Heart left ventricle (tissue), 16 donors: ENCODE data around the gene RPL18A. TPM values are rescaled to one million over a fixed set of nuclear protein-coding genes. Genes with fewer than 3 reads are reported as not detected.

Source experiments
- ATAC-seq, 4 donors: fragments of 200-7000 bp; cut with Tn5 transposase; one replicate each; pipeline ENCODE4 v1.9.1; 2020 to 2022; ENCODE audit warnings: moderate library complexity in 4 of 4, mild to moderate bottlenecking in 3 of 4, moderate number of reproducible peaks in 1 of 4
- DNase-seq, 5 donors: peaks; one replicate each; pipeline ENCODE4 v3.0.0-alpha.2; 2020
- H3K27ac ChIP-seq, 12 donors: fragments of 200-600 bp; sonication (generic) in 4 of 12; one replicate each; pipeline versions ENCODE4 v1.5.0 to v1.8.0; 2016 to 2022; ENCODE audit warnings: mild to moderate bottlenecking in 2 of 12
- H3K27me3 ChIP-seq, 9 donors: fragments of 200-600 bp; sonication (generic) in 2 of 9; one replicate each; pipeline versions ENCODE4 v1.5.1 to v1.8.0; 2016 to 2022; ENCODE audit warnings: mild to moderate bottlenecking in 3 of 9
- H3K36me3 ChIP-seq, 9 donors: fragments of 200-600 bp; sonication (generic) in 2 of 9; one replicate each; pipeline versions ENCODE4 v1.5.0 to v1.8.0; 2018 to 2022; ENCODE audit warnings: mild to moderate bottlenecking in 2 of 9
- H3K4me1 ChIP-seq, 12 donors: fragments of 200-600 bp; sonication (generic) in 4 of 12; one replicate each; pipeline versions ENCODE4 v1.5.0 to v1.8.0; 2016 to 2022; ENCODE audit warnings: mild to moderate bottlenecking in 3 of 12
- H3K4me3 ChIP-seq, 12 donors: fragments of 200-600 bp; sonication (generic) in 4 of 12; one replicate each; pipeline versions ENCODE4 v1.5.0 to v1.8.0; 2017 to 2022; ENCODE audit warnings: mild to moderate bottlenecking in 9 of 12, moderate library complexity in 4 of 12
- H3K9me3 ChIP-seq, 12 donors: fragments of 200-600 bp; sonication (generic) in 4 of 12; one replicate each; pipeline versions ENCODE4 v1.5.0 to v1.8.0; 2016 to 2022; ENCODE audit warnings: mild to moderate bottlenecking in 1 of 12
- POLR2A ChIP-seq, 2 donors: fragments of 450-650 bp; IDR thresholded peaks; one replicate each; pipeline ENCODE4 v1.6.1; 2017; ENCODE audit warnings: antibody characterized with exemption in 2 of 2, mild to moderate bottlenecking in 2 of 2, moderate library complexity in 2 of 2
- WGBS, 4 donors: extraction: QIAGEN DNeasy Blood & Tissue Kit in 2 of 4; methylation state at CpG; one replicate each; pipeline versions ENCODE4 v1.1.5 to v1.1.7; 2013 to 2018; 5-methylcytosine and 5-hydroxymethylcytosine counted together
- intact Hi-C, 10 donors: fragments of 100-400 bp; cut with DNase I; formaldehyde crosslinking; loops; one replicate each; pipeline versions ENCODE4 v1.11.1 to v1.14.2; 2022
- polyA plus RNA-seq, 2 donors: library from polyadenylated mRNA; stranded (reverse); fragments of 200-250 nt; gene quantifications; one replicate each; pipeline ENCODE4 v1.2.3, GENCODE V29; 2013
- total RNA-seq, 9 donors: library from RNA; depleted of rRNA in 2 of 9; stranded (reverse); fragments of >200 nt in 2 of 9; fragmentation: NEBNext Ultra II Directional in 3 of 9; extraction: Animal tissue kit (Norgen Biotek cat#: 25700) in 3 of 9; gene quantifications; one replicate each; pipeline versions ENCODE4 v1.1.0 to v1.2.4, GENCODE V29; 2016 to 2023
- TF ChIP-seq, protein P1 (sequence below), 12 donors: fragments of 200-600 bp; sonication (generic) in 4 of 12; IDR thresholded peaks; one replicate each; pipeline versions ENCODE4 v1.5.0 to v1.8.0; 2018 to 2022; ENCODE audit warnings: antibody characterized with exemption in 12 of 12, mild to moderate bottlenecking in 5 of 12
- donor health status: ischemic (EF 13 %, LVEDD 7.1; RV severe dilation, severe dysfunction).
- donor health status: healthy with polysubstance abuse.
- donor health status: DM: no; HTN: yes; CAD: no.
- donor health status: DM: no; HTN: no; CAD: no.
- donor health status: ischemic (EF 25% LVEDD 6.9; RV normal size, moderate dysfunction).
- donor health status: ischemic (EF 25% LVEDD 5.7; RV mildly dilated, moderate dysfunction).
- donor health status: healthy.
- donor health status: DM: yes; HTN: yes; CAD: no.
- donor health status: ischemic (EF 35%, LVEDD 5.7; RV mildly dilated, moderate dysfunction).
- donor health status: nonischemic (EF 11% LVEDD 7.7; RV severe dilation, severe dysfunction).
- donor health status: DM: yes; HTN: yes; CAD: no.
- donor health status: PGD.
- donor health status: ischemic (EF 29% LVEDD 5.4; RV normal size, mild dysfunction).
- donor health status: nonischemic (EF 23%, LVEDD 6.1; RV moderate dilation, normal function).

The RPL18A gene
- total and polyA plus RNA-seq, 11 donors: 566 to 2,031 (median 765) TPM

DNA sequence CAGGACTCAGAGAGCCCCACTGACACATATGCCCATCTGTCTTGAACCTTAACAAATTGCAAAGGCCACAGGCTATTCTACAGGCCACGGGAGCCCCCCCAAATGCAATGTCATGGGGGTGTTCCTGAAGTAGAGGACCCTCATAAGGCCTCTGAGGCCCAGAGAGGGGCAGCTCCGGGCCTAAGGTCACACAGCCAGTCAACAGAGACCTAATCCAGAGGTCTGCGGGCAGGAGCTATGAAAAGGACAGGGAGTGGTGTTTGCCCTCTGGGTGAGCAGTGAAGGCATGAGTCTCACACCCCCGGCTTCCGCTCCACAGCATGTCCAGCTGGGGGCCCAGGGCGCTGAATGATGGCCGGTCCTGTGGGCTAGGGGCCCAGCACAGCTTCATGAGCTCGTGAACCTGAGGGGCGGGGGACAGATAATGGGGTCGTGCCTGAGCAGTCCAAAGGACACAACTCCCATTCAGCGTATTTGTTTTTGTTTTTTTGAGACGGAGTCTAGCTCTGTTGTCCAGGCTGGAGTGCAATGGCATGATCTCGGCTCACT lies 33.1 kb upstream of the RPL18A start:
- no peak for DNase-seq
- Histone ChIP-seq H3K36me3 (peaks cover 0 to 37% (median 0%) of the 10 kb centered on the region in 9 donors), H3K9me3 (no peaks in the 10 kb centered on the region), H3K27me3 (peaks cover 0 to 34% (median 6%) of the 10 kb centered on the region in 9 donors), H3K4me1 (peaks cover 0 to 16% (median 0%) of the 10 kb centered on the region in 12 donors), H3K4me3 (no peak overlapping the region), H3K27ac (no peak overlapping the region)
- 81 to 89% (median 86%) methylated on average over 10 to 13 of the region's 13 CpGs for WGBS, 4 donors
- intact Hi-C loops: no loop called here
- TF ChIP-seq, protein P1, sequence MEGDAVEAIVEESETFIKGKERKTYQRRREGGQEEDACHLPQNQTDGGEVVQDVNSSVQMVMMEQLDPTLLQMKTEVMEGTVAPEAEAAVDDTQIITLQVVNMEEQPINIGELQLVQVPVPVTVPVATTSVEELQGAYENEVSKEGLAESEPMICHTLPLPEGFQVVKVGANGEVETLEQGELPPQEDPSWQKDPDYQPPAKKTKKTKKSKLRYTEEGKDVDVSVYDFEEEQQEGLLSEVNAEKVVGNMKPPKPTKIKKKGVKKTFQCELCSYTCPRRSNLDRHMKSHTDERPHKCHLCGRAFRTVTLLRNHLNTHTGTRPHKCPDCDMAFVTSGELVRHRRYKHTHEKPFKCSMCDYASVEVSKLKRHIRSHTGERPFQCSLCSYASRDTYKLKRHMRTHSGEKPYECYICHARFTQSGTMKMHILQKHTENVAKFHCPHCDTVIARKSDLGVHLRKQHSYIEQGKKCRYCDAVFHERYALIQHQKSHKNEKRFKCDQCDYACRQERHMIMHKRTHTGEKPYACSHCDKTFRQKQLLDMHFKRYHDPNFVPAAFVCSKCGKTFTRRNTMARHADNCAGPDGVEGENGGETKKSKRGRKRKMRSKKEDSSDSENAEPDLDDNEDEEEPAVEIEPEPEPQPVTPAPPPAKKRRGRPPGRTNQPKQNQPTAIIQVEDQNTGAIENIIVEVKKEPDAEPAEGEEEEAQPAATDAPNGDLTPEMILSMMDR (IDR thresholded peaks at IDR 0.05): no peak
- no peak for TF ChIP-seq POLR2A (IDR thresholded peaks at IDR 0.05)
- no peak for ATAC-seq

DNA sequence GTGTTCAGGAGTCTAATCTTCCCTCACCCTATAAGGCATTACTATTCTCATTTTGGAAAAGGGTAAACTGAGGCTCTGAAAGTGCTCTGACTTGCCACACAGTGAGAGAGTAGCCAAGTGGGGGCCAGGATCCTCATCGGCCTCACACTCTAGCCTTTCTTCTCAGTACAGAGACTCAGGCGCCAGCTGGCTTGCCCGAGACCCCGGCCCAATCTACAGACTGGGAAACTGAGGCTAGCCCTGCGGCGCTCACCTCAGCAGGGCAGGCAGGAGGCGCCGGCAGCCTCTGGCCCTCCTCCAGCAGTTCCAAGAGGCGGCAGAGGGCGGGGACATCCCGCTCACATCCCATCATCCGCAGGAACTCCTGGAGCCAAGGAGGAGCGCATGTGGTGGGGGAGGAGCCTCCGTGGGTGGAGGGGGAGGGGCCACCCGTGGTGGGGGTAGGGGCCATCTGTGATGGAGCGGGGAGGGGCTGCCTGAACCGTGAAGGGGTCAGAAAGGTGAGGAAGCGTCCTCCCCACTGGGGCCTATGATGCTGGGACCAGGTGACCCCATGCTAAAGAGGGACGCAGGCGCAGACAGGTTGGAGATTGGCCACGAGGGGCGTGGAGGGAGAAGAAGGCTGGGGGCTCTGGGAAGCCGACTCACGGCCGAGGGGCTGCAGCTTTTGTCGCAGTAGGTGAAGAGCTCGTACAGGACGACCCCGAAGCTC lies 29.7 kb upstream of the RPL18A start:
- no peak for TF ChIP-seq POLR2A (IDR thresholded peaks at IDR 0.05)
- TF ChIP-seq, protein P1 (IDR thresholded peaks at IDR 0.05): peak in 1 of 12 donors; percentile 18
- 16 to 25% (median 19%) methylated on average over 23 to 29 of the region's 29 CpGs for WGBS, 4 donors
- H3K27ac ChIP-seq: no peak overlapping the region
- DNase-seq (no peak), ATAC-seq (peak in 3 of 4 donors; percentile 30 to 74 (median 57))
- H3K4me1 ChIP-seq: peaks cover 0 to 16% (median 0%) of the 10 kb centered on the region in 12 donors
- peak overlapping the region in 7 of 12 donors; percentile 10 to 30 (median 21) for H3K4me3 ChIP-seq
- H3K36me3 ChIP-seq: peaks cover 0 to 68% (median 0%) of the 10 kb centered on the region in 9 donors
- H3K27me3 ChIP-seq: peaks cover 0 to 38% (median 8%) of the 10 kb centered on the region in 9 donors
- H3K9me3 ChIP-seq: no peaks in the 10 kb centered on the region
- intact Hi-C loops: no loop called here

DNA sequence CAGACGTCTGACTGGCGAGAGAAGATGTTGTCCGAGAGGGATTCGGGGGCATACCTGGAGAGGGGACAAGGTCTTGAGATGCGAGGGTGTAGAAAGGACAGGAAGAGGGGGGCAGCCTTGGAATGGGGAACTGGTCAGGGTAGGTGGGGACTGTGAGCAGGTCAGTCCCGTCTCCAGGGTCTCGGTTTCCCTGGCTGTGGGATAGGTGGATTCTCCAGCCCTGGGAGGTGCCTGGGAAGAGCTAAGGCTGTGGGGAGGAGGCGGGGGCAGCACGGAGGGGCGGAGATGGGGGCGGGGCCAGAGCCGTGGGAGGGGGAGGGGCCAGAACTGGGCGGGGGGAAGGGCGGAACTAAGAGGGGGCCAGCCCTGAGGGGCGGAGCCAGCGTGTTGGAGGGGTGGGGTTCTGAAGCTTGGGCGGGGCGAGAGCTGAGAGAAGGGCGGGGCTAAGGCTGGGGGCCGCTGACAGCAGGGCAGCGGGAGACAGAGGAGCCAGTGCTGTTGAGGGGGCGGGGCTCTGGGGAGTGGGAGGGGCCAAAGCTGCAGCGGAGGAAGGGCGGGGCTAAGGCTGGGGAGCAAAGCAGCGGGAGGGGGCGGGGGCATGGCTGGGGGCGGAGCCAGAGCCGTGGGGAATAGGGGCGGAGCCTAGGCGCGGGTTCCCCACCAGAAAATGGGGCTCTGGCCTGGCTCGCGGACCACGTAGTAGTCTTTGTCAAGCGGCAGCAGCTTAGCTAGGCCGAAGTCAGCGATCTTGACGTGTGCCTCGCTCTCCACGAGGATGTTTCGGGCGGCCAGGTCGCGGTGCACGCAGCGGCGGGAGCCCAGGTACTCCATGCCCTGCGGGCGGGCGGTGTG lies 28.9 kb upstream of the RPL18A start:
- H3K4me3 ChIP-seq: peak overlapping the region in 7 of 12 donors; percentile 10 to 30 (median 21)
- H3K36me3 ChIP-seq: peaks cover 0 to 76% (median 0%) of the 10 kb centered on the region in 9 donors
- intact Hi-C loops: no loop called here
- H3K27me3 ChIP-seq: peaks cover 0 to 35% (median 8%) of the 10 kb centered on the region in 9 donors
- no peak overlapping the region for H3K27ac ChIP-seq
- H3K4me1 ChIP-seq: peaks cover 0 to 16% (median 0%) of the 10 kb centered on the region in 12 donors
- WGBS, 4 donors: 18 to 43% (median 23%) methylated on average over 28 to 50 of the region's 50 CpGs
- peak; percentile 43 to 82 (median 80) for ATAC-seq
- TF ChIP-seq POLR2A (IDR thresholded peaks at IDR 0.05): no peak
- TF ChIP-seq, protein P1 (IDR thresholded peaks at IDR 0.05): no peak
- DNase-seq: peak in 3 of 5 donors; percentile 33 to 42 (median 36)
- no peaks in the 10 kb centered on the region for H3K9me3 ChIP-seq
